Neural cell (in vitro differentiated cells): ENCODE data around the gene NHLRC4. TPM values are rescaled to one million over a fixed set of nuclear protein-coding genes. Genes with fewer than 3 reads are reported as not detected.
"Not testable (repeated sequence)": the region's sequence is repeated elsewhere in the genome, so short reads cannot be mapped to it uniquely, and the experiment has no call there.

ENCODE experiments used
- H2AFZ ChIP-seq: fragments of 200-600, 300-800 bp; sonication (generic), shearing (Covaris generic); 2 replicates; pipeline ENCODE4 v1.6.0; 2014; ENCODE audit warnings: low read depth, mild to moderate bottlenecking, antibody characterized with exemption, low read length, moderate library complexity
- H3F3A ChIP-seq: fragments of 200-600 bp; shearing (Covaris generic); 2 replicates; pipeline ENCODE4 v1.6.1; 2016; ENCODE audit warnings: mild to moderate bottlenecking, moderate library complexity, mixed read lengths, antibody characterized with exemption, low read length; ENCODE audit not compliant: insufficient read depth, poor library complexity, severe bottlenecking
- H3K27ac ChIP-seq: fragments of 200-600, 300-800 bp; sonication (generic), shearing (Covaris generic); 2 replicates; pipeline ENCODE4 v1.5.1; 2014; ENCODE audit warnings: mild to moderate bottlenecking, low read length, moderate library complexity
- H3K27me3 ChIP-seq: fragments of 300-800, 200-600 bp; sonication (generic), shearing (Covaris generic); 2 replicates; pipeline ENCODE4 v1.6.0; 2014; ENCODE audit warnings: mild to moderate bottlenecking, low read depth, low read length, moderate library complexity; ENCODE audit not compliant: insufficient read depth
- H3K36me3 ChIP-seq: fragments of 300-800, 200-600 bp; sonication (generic), shearing (Covaris generic); 2 replicates; pipeline ENCODE4 v1.5.1; 2014; ENCODE audit warnings: mild to moderate bottlenecking, antibody characterized with exemption, low read length, moderate library complexity; ENCODE audit not compliant: insufficient read depth
- H3K4me2 ChIP-seq: fragments of 300-800, 200-600 bp; sonication (generic), shearing (Covaris generic); 2 replicates; pipeline ENCODE4 v1.6.0; 2014; ENCODE audit warnings: mild to moderate bottlenecking, low read length
- H3K4me3 ChIP-seq: fragments of 300-800, 200-600 bp; sonication (generic), shearing (Covaris generic); 2 replicates; pipeline ENCODE4 v1.5.1; 2014; ENCODE audit warnings: mild to moderate bottlenecking, low read length, moderate library complexity
- H3K79me2 ChIP-seq: fragments of 200-600 bp; shearing (Covaris generic); replicated peaks from 2 replicates; pipeline ENCODE4 v1.6.0; 2014; ENCODE audit warnings: mild to moderate bottlenecking, low read length, moderate library complexity; ENCODE audit not compliant: insufficient read depth
- H3K9ac ChIP-seq: fragments of 300-800, 200-600 bp; sonication (generic), shearing (Covaris generic); 2 replicates; pipeline ENCODE4 v1.6.1; 2016; ENCODE audit warnings: mild to moderate bottlenecking, low read length, mixed read lengths
- H3K9me2 ChIP-seq: fragments of 200-600 bp; shearing (Covaris generic); 2 replicates; pipeline ENCODE4 v1.6.1; 2016; ENCODE audit warnings: mild to moderate bottlenecking, low read length, mixed read lengths; ENCODE audit not compliant: insufficient read depth
- H3K9me3 ChIP-seq: fragments of 200-600, 300-800 bp; sonication (generic), shearing (Covaris generic); 2 replicates; pipeline ENCODE4 v1.6.1; 2016; ENCODE audit warnings: mild to moderate bottlenecking, mixed run types, low read length, moderate library complexity, mixed read lengths
- H4K20me1 ChIP-seq: fragments of 200-600 bp; shearing (Covaris generic); 2 replicates; pipeline ENCODE4 v1.6.1; 2016; ENCODE audit warnings: mild to moderate bottlenecking, mixed run types; ENCODE audit not compliant: insufficient read depth
- CTCF ChIP-seq: fragments of 450-650 bp; IDR thresholded peaks from 2 replicates; pipeline ENCODE4 v1.5.1; 2014; ENCODE audit warnings: antibody characterized with exemption, mild to moderate bottlenecking, moderate library complexity; ENCODE audit not compliant: poor library complexity, severe bottlenecking
- EZH2 ChIP-seq: fragments of 200-600, 300-800 bp; shearing (Covaris generic), sonication (generic); IDR thresholded peaks from 2 replicates; pipeline ENCODE4 v1.6.1; 2014; ENCODE audit warnings: antibody characterized with exemption, low read length, borderline replicate concordance, mild to moderate bottlenecking; ENCODE audit not compliant: insufficient read depth, poor library complexity, severe bottlenecking
- POLR2AphosphoS5 ChIP-seq: IDR thresholded peaks from 2 replicates; pipeline ENCODE4 v1.6.1; 2012
- RAD21 ChIP-seq: fragments of 450-650 bp; conservative IDR thresholded peaks from 2 replicates; pipeline ENCODE4 v1.6.1; 2014; ENCODE audit warnings: antibody characterized with exemption, mild to moderate bottlenecking, moderate library complexity
- TAF1 ChIP-seq: IDR thresholded peaks from 2 replicates; pipeline ENCODE4 v1.6.1; 2012; ENCODE audit warnings: low read depth
- polyA plus RNA-seq: library from polyadenylated mRNA; depleted of rRNA; stranded (reverse); fragments of >200 nt; gene quantifications from 2 replicates; pipeline ENCODE4 v1.2.3, GENCODE V29; 2014
- TF ChIP-seq, protein P1 (sequence below): IDR thresholded peaks from 2 replicates; pipeline ENCODE4 v1.6.1; 2012; ENCODE audit warnings: borderline replicate concordance

Gene NHLRC4
- polyA plus RNA-seq, 1 donor from 2014 or later, result not detected

- TF ChIP-seq, protein P1, sequence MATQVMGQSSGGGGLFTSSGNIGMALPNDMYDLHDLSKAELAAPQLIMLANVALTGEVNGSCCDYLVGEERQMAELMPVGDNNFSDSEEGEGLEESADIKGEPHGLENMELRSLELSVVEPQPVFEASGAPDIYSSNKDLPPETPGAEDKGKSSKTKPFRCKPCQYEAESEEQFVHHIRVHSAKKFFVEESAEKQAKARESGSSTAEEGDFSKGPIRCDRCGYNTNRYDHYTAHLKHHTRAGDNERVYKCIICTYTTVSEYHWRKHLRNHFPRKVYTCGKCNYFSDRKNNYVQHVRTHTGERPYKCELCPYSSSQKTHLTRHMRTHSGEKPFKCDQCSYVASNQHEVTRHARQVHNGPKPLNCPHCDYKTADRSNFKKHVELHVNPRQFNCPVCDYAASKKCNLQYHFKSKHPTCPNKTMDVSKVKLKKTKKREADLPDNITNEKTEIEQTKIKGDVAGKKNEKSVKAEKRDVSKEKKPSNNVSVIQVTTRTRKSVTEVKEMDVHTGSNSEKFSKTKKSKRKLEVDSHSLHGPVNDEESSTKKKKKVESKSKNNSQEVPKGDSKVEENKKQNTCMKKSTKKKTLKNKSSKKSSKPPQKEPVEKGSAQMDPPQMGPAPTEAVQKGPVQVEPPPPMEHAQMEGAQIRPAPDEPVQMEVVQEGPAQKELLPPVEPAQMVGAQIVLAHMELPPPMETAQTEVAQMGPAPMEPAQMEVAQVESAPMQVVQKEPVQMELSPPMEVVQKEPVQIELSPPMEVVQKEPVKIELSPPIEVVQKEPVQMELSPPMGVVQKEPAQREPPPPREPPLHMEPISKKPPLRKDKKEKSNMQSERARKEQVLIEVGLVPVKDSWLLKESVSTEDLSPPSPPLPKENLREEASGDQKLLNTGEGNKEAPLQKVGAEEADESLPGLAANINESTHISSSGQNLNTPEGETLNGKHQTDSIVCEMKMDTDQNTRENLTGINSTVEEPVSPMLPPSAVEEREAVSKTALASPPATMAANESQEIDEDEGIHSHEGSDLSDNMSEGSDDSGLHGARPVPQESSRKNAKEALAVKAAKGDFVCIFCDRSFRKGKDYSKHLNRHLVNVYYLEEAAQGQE, result no peak
- TF ChIP-seq POLR2AphosphoS5, result no peak
These were observed 28.3 kb downstream of the NHLRC4 start (continued) for GRCh38 chr16:595094-595528.

DNA sequence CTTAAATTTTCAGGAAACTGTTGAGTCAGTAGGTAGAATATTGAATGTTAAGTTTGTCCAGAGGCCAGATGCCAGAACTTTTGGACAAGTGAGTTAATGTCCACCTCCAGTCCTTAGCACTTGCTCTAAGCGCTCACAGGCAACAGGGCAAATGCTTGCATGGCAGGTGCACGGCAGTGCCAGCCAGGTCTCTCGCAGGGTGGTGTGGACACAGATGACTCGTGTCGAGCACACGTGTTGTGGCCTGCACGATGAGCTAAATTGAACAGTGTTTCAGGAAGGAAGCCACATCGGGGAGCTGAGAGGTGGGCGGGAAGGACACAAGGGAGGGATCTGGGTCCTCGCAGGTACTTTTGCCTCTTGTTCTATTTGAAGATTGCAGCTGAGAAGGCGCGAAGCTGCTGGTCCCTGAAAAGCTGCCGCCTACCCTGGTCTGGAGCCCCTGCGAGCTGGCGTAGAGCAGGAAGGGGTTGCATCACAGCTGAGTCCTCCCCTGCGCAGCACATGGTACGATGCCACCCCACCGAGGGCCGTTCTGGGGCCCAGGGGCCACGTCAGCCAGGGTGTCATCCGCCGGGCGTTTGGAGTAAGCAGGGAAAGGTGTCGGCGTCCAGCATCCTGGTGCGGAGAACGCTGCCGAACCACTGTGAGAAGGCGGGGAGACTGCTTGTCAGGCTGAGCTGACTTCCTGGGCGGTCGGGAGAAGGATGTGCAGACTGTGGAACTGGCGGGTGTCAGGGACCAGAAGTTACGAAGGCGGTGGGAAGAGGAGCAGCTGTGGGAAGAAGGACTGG, 29.3 kb downstream of the NHLRC4 start:
- no peaks in the 10 kb centered on the region for H3K27me3 ChIP-seq
- H3K9me3 ChIP-seq, result no peaks in the 10 kb centered on the region
- peaks cover 4% of the 10 kb centered on the region for H4K20me1 ChIP-seq
- no peak overlapping the region for H3K4me3 ChIP-seq
- H3K4me2 ChIP-seq, result no peak overlapping the region
- H3K9me2 ChIP-seq, result no peaks in the 10 kb centered on the region
- no peak overlapping the region for H3K27ac ChIP-seq
- H2AFZ ChIP-seq, result no peak overlapping the region
- no peak overlapping the region for H3K9ac ChIP-seq
- H3K79me2 ChIP-seq, result peaks cover 20% of the 10 kb centered on the region
- peaks cover 7% of the 10 kb centered on the region for H3K36me3 ChIP-seq
- TF ChIP-seq RAD21, result no peak
- no peaks in the 10 kb centered on the region for H3F3A ChIP-seq

DNA sequence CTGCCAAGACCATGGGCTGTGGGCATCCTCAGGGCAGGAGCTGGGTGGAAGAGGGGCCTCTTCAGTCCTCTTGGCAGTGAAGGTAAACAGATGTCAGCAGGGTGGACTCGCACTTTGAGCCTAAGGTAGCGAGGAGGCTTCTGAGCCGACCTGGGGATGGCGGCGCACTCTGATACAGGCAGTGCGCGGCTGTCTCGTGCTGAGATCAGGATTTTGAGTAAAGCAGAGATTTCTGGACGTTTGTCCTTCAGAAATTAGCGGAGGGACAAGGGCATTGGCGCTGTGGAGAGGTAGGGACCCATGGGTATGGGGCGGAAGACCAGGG, 29.9 kb downstream of the NHLRC4 start:
- no peaks in the 10 kb centered on the region for H3K27me3 ChIP-seq
- H2AFZ ChIP-seq, result no peak overlapping the region
- H3K4me3 ChIP-seq, result no peak overlapping the region
- H3K9ac ChIP-seq, result no peak overlapping the region
- peaks cover 4% of the 10 kb centered on the region for H4K20me1 ChIP-seq
- no peaks in the 10 kb centered on the region for H3K9me2 ChIP-seq
- peaks cover 7% of the 10 kb centered on the region for H3K36me3 ChIP-seq
- H3K27ac ChIP-seq, result no peak overlapping the region
- no peaks in the 10 kb centered on the region for H3K9me3 ChIP-seq
- no peak overlapping the region for H3K4me2 ChIP-seq
- peaks cover 16% of the 10 kb centered on the region for H3K79me2 ChIP-seq
- no peaks in the 10 kb centered on the region for H3F3A ChIP-seq
- TF ChIP-seq EZH2 (no peak), CTCF (no peak), TAF1 (no peak)

GRCh38 chr16:597655-598054, 30.9 kb downstream of the NHLRC4 start:
- H4K20me1 ChIP-seq, H2AFZ ChIP-seq, H3K36me3 ChIP-seq, H3K27me3 ChIP-seq, H3K9ac ChIP-seq, H3F3A ChIP-seq, H3K4me2 ChIP-seq, H3K9me3 ChIP-seq, H3K9me2 ChIP-seq, H3K4me3 ChIP-seq, H3K79me2 ChIP-seq, H3K27ac ChIP-seq: not testable (repeated sequence)
